Anterior cingulate cortex (tissue), 58 donors: Measurements from ENCODE around the gene FAM170B.

Experiments used
- DNase-seq, 58 donors: peaks; one replicate each; lab custom pipeline; 2025; lab: John Stamatoyannopoulos, UW

Gene FAM170B

DNA sequence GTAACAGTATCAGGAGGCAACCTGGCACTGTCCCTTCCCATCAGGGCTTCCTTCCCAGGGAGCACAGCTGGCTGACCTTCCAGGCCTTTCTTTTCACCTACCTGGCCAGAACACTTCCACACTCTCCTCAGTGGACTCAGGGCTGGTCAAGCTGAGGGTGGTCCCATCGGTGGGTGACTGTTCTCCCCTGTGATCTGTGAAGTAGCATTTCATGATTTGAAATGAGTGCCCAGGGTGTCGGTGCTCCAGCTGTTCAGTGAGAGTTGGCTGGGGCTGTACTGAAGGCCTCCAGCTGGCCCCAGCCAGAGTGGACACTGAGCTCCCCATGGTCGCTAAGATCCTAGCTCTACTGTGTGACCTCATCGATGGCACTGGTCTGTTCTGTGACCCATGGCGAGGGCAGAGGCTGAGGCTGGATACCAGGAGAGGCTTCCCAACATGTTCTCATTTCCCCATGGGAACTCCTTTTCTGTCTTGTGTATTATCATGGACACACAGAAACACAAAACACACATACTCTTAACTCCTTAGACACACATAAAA is at the start of gene FAM170B:
Gene FAM170B (minus strand): TSS at position 316 of the 543 bp plus-strand sequence. CDS start 103 bp downstream, at position 213.
- no peak for DNase-seq

DNA sequence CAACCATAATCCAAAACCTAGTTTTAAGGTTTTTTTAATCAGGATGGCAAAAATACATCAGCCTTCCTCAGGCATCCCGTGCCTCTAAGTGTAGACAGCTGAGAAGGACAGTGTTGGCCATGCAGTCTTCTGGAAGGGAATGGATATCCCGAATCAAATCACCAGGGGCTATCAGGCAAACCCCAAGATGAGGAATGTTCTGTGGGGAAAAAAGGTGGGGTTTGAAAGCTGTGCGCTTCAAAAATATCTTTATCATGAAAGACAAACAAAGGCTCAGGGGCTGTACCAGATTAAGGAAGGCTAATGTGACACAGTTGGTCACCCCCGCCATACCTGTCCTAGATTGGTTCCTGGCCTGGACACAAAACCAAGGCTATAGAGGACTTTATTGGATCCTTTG is 49.0 kb upstream of the FAM170B start:
- no peak for DNase-seq

DNA sequence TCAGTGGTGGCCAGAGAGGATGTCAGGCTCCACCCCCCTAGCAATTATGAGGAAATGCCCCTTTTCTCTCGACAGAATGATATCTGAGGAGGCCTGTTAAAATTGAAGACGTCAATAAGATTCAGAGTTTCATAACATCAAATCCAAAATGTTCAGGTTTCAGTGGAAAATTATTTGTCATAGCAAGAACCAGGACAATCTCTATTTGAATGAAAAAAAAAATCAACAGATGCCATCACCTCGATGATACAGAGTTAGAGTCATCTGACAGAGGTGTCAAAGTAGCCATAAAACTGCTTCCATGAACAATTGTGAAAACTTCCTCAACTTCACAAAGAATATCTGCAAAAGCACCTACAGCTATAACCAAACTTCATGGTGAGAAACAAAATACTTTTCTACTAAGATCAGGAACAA is 46.6 kb upstream of the FAM170B start:
- DNase-seq: no peak

DNA sequence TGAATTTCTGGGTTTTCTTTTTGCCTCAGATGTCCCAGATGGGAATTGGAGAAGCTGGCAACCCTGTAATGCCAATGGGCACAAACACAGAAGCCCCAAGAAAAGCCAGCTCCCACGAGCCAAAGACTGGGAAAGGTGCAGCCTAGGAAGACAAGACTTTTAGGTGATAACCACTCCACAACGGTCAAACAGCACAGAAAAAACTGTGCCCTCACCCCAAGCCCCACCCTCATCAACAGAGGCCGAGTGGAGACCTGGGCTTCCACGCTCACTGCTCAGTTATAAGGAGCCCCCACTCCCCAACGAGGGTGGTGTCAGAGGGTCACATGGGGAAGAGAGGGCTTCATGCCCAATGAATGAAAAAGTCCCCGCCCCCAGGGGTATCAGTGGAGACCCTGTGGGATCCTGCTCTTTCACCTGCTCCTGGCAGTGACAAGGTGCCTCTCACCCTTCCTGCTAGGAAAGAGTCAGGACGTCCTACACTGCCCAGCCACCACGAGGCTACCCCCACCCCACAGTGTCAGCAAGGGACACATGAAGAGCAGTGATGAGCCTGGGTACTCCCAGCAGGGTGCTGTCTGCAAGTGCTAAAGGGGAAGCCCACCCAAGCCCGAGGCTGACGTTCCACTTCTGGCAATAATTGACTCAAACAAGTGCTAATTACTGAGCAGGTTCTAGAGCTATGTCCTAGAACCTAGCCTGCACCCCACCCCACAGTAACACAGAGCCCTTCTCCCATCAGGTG is 46.0 kb upstream of the FAM170B start:
- no peak for DNase-seq

DNA sequence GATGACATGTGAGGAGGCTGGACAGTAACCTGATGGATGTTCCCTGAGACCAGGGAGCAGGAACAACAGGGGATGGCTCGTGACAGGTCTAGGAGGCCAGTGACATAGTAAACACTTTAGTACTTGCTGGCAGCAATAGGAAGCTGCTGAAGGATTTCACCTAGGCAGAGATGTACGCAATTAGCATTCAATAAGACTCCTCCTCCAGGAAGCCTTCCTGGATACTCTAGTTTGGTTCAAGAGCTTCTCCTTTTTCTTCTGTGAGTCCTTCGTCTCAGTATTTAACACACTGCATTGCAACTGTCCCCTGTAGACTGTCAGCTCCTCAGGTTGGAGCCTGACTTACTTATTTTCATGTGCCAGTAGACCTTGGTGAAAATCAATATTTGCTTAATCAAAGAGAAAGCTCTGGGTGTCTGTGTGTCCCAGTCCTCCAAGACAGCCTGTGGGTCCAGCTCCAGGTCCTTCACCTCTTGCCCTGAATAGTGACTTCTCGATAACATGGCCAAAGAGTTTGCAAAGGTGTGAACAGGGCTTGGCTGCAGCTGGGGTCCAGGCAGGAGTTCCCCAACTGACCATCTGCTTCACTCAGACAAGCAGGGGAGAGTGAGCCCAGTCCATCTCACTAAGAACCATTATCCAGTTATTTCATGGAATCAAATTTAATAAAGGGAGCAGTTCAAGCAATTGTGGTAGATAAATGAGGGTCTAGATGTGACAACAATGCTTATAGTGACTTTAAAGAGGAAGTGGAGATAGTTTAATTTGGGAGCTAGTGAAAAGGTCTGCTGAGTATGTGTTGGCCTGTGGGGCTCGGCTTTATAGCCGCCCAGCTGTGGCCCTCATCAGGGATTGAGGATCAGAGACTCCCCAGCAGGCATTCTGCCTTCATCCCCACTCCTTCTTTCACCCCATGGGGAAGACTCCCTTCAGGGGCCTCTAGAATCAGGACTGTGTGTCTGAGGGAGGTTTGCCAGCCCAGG is 45.0 kb upstream of the FAM170B start:
- DNase-seq: no peak

DNA sequence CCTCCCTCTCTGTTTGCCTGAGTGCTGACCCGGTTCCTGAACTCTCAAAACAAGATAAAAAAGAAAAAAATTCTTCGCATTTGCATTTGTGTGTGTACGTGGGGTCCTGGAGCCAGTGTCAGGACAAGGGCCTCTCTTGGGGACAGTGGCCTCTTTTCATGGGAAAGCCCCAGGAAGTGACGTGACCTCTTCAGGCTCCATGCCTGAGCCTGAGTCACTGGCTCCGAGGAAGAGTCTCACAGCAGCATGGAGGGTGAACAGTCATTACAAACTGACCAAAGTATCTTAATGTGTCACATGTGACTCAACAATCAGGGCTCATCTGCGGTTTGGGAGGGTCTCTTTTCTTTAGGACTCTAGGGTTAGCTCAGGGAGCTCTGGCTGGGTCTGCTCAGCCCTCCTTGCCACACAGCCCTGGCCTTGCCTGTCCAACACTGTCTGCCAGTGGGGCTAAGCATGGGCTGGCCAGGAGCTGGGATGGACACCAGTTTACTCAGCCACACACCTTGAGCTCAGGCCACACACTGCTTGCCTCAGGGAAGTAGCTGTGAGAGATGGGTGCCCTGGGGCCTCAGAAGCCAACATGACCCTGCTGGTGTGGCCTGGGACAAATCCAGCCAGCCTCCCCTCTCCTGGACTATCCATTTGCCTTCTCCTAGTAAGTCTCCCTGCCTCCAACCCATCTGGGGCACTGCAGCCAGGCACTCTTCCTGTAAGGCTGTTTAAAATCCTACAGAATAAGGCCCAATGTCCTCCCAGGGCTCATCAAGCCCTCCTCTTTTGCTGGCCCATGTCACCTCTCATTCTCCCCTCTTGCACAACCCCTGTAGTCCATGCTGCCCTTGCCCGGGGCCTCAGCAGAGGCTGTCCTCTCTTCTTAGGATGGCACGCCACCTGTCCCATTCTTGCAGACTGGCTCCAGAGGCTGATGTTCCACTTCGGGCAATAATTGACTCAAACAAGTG is 43.9 kb upstream of the FAM170B start:
- peak in 19 of 58 donors; percentile 24 to 69 (median 42) for DNase-seq

DNA sequence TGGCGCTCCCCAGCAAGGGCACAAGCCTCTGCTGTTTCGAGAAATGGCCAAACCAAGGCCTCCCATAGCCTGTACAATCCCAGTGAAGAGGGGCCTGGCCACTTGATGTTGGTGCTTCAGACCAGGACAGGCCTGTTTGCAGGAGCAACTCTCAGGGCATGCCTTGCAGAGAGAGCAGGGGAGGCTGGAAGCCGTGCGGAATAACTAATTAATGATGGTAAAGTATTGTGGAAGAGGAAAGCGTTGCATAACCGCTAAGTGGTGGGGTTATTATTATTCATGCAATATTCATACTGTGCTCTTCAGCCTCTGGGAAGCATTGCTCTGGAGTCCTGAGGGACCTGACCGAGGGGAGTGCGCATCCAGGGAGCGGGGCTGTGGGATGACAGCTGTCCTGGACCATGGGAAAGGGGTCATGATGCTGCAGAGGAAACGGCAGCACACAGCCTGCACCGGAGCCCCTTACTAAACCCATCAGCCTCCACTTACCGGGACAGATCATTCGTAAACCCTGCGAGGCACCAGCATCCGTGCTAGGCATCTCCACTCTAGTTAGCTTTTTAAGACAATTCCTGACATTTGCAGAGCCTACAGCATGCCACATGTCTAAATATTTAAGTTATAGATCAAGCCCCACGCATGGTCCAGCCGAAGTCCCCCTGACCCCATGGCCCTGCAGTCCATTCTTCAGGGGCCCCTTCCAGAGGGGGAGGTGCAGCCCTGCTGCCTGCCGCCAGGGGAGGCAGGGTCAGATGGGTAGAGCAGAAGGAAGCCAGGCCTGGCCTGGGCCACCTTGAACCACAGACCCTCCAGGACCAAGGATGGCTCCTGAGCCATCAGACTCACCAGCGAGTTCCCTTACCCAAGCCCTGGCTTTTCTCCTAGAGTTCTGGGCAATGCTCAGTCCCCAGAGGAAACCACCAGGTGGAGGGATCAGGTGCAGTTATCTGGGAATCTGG is 42.8 kb upstream of the FAM170B start:
- no peak for DNase-seq

DNA sequence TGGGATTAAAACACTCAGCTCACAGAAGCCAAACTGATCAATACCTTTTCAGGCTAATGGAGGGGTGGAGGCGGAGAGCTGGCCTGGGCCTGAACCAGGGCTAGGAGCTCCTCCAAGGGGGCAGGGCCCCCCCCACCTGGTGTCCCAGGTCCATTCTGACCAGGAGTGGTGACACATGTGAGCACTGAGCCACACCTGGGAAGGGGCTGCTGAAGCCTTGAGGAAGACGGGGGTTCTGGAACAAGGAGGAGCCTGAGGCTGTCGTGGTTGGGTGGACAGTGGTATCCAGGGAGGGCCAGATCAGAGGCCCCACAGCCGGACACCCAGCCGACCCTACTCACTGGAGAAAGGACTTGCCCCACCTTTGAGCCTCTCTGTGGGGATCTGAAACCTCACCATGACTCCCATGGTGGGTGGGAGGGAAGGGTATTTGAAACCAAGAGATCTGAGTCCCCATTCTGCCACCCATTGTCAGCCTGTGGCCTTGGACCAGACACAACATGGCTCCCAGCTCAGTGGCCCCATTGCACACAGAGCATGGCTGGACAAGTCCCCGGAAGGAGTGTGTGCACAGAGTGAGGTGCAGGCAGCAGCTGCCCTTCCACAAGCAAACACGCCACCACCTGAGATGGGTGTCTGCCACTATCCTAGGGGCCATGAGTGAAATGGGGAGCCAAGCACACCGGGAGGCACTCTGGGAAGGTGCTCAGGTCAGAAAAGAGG is 41.9 kb upstream of the FAM170B start:
- no peak for DNase-seq

DNA sequence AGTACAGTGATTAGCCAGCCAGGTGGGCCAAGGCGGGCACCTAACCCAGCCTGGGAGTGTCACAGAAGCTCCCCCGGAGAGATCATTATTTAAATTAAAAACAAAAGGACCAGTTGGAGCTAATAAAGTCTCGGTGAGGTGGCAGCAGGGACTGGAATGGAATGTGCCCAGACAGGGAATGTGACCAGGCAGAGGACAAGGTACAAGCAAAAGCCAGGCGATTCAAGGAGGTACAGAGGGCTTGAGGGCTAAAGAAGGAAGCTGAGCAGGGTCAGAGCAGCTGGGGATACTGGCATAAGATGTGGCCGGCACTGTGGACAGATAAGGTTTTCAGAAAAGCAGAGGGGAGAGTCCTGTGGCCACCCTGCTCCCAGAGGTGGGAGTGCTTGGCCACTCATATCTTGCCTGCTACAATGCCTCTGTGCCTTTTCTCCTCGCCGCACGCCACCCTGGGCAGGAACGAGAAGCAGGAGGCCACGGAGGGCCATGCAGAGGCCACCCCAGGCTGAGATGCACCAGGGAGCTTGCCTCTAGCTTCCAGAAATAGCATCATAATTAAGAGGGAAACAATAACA is 41.2 kb upstream of the FAM170B start:
- DNase-seq: no peak

DNA sequence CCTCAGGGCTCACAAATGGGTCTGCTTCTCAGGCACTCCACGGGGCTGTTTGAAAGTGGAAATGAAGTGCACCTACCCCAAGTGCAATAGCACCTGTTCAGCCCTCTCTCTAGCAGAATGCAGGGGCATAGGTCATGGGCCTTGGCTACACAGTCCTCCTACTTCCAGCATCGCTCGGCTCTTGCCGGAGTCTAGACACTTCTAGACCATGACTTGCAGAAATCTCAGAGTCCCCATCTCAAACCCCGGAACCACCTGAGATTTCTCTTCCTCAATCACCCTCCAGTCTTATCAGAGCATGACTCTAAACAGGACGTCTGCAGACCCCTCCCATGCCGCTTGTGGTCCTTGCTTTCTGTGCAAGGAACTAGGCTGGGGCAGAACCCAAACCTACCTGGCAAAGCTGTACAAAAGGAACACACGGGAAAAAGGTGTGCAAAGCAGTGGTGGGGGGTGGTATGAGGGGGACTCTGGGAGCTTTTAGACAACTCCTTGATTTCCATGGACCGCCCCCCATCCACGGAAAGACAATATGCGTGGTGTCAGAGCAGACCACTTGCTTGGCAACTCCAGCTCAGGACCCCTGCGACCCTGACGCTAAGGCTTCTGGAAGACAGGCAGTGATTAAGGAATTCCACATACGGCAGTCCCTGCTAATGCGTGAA is 40.6 kb upstream of the FAM170B start:
- DNase-seq: no peak

DNA sequence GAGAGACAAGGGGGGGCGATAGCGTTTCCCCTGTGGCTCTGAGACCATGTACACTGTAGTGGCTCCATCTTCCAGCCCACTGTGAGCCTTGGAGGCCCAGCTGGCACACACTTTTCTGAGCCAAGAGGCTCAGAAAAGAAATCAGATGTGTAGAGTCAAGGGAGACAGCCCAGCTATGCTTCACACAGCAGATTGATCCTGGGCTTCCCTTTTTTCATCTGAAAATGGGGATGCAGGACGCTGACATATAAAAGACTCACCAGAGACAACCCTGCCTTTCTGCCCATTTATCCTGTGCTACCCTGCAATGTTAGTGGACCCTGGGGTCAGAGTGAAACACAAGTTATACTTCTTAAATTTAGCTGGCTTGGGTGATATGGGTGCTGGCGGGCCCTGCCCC is 40.0 kb upstream of the FAM170B start:
- no peak for DNase-seq

DNA sequence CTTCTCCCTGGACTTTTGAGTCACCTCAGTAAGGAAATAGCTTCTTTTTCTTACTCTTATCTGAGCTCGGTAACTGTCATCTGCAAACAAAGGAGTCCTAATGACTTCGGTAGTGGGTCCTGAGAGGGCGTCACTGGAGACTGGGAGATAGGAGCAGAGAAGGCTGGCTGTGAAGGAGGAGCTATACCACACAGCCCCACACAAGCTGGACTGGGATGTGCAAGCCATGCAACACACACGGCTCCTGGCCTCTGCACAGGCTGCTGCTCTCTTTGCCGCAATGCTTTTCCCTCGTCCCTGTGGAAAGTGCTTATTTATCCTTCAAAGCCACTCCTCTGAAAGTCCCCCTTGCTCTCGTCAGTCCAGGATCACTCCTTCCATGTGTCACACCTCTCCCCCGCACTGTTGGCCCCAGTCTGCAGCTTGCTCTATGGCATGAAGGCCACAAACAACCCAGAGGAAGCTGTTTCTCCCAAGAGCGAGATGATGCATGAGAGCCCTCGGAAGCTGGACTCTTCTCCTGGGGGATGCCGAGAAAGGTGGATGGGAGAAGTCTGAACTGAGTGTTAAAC is 39.5 kb upstream of the FAM170B start:
- DNase-seq: no peak

DNA sequence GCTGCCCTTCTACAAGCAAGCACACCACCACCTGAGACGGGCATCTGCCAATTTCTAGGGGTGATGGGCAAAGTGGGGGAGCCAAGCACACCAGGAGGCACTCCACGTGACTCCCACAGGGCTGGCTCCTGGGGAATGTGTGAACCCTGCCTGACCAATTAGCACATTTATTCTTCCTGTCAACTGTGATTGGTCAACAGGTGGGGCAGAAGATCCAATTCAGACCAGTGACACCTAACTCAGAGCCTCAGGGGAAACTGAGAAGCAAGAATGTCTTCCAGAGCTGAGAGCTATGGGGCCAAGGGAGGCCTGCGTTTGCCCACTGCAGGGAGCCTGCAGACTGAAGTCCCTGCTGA is 38.9 kb upstream of the FAM170B start:
- no peak for DNase-seq

DNA sequence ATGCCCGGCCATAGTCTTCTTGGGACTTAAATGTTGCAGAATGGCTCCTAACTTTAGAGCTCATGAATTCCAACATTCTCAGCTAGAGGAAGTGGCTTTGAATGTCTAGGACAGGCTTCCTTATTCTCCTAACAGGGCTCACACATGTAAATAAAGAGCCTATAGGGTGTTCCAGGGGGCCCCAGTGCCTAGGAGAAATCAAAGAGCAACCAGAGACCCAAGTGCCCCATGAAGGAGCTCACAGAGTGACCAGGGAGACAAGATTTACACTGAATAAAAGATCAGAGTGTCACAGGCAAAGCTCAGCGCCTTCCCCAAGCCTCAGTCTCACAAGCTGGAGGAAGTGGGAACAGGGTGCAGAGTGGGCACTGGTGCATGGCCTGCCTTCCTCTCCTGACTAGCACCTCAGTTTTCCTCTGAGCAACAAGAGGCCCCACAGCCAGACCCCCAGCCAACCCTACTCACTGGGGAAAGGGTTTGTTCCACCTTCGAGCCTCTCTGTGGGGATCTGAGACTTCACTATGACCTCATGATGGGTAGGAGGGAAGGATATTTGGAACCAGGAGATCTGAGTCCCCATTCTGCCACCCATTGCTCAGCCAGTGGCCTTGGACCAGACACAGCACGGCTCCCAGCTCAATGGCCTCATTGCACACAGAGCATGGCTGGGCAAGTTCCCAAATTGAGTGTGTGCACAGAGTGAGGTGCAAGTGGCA is 38.4 kb upstream of the FAM170B start:
- DNase-seq: no peak

DNA sequence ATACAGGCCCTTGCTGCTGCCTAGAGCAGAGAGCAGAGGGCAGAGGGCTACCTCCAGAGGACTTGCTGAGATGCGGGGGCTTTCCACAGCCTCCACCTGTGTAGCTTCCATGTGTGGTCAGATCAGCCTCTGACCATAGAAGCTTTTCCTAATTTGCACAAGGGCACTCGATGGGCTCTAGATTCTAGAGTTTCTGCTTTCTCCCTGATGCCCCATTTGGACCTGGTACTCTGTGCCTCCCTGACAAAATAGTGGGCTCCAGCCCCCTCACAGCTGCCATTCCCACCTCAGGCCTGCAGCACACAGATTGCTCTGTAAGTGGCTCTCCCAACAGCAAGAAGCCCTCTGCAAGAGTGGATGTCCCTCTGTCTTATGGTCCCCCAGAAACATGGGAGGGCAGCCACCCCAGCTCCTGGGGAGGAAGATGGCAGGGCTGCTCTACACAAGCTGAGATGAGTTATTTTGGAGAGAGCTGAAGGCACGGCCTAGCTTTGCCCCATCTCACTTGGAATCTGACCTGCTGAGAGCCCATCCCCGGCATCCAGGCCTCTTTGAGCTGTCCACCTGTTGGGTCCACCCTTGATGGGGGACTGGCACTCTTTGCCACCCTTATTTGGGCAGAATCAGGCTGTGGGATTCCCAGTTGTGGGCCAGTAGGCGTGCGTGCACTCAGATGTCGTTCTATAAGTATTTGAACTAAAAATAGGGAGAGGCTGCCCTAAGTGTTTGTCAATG is 37.7 kb upstream of the FAM170B start:
- DNase-seq: no peak
